K562 (cell line): ENCODE measurements around the gene NUP62. TPM values are rescaled to one million over a fixed set of nuclear protein-coding genes. Genes with fewer than 3 reads are reported as not detected.
A peak's percentile ranks its signal among the peaks of the same experiment; 100 is the strongest.

Experiments used
- BCOR ChIP-seq: fragments of 450-650 bp; IDR thresholded peaks from 2 replicates; pipeline ENCODE4 v1.6.1; 2016
- CBFA2T2 ChIP-seq: fragments of 450-650 bp; conservative IDR thresholded peaks from 2 replicates; pipeline ENCODE4 v1.6.1; 2017; ENCODE audit warnings: mild to moderate bottlenecking
- EWSR1 ChIP-seq: fragments of 450-650 bp; IDR thresholded peaks from 2 replicates; pipeline ENCODE4 v1.6.1; 2018; ENCODE audit warnings: borderline replicate concordance, mild to moderate bottlenecking, low read depth, moderate library complexity; ENCODE audit not compliant: partially characterized antibody
- FOXJ2 ChIP-seq: fragments of 200-800 bp; sonication (Bioruptor generic); IDR thresholded peaks from 2 replicates; pipeline ENCODE4 v1.6.1; 2016; ENCODE audit warnings: missing genetic modification characterization, missing compliant biosample characterization
- GATAD2A ChIP-seq: fragments of 450-650 bp; IDR thresholded peaks from 2 replicates; pipeline ENCODE4 v1.6.1; 2017
- HDAC6 ChIP-seq: IDR thresholded peaks from 2 replicates; pipeline ENCODE4 v1.6.1; 2012; ENCODE audit warnings: low read depth, mild to moderate bottlenecking, control low read depth, inconsistent platforms, low read length, moderate library complexity
- HMG20A ChIP-seq: fragments of 450-650 bp; formaldehyde crosslinking; conservative IDR thresholded peaks from 2 replicates; pipeline ENCODE4 v1.4.0; 2020; ENCODE audit warnings: mild to moderate bottlenecking, mixed read lengths
- MCM5 ChIP-seq: fragments of 450-650 bp; IDR thresholded peaks from 2 replicates; pipeline ENCODE4 v1.6.1; 2016; ENCODE audit warnings: low read depth
- MECOM ChIP-seq: fragments of 250-450 bp; sonication (Bioruptor Pico); IDR thresholded peaks from 2 replicates; pipeline ENCODE4 v1.8.0; 2022; ENCODE audit warnings: inconsistent platforms
- MTA2 ChIP-seq: fragments of 450-650 bp; IDR thresholded peaks from 2 replicates; pipeline ENCODE4 v1.6.1; 2016; ENCODE audit warnings: low read depth
- NEUROD1 ChIP-seq: fragments of 150-350 bp; IDR thresholded peaks from 2 replicates; pipeline ENCODE4 v1.6.1; 2014; ENCODE audit warnings: borderline replicate concordance, low read length, low read depth; ENCODE audit not compliant: partially characterized antibody
- NFIC ChIP-seq: fragments of 450-650 bp; IDR thresholded peaks from 2 replicates; pipeline ENCODE4 v1.6.1; 2017; ENCODE audit warnings: mild to moderate bottlenecking, inconsistent platforms
- OTX1 ChIP-seq: fragments of 450-650 bp; formaldehyde crosslinking; IDR thresholded peaks from 2 replicates; pipeline ENCODE4 v1.4.0; 2022; ENCODE audit warnings: mild to moderate bottlenecking
- PYGO2 ChIP-seq: fragments of 450-650 bp; IDR thresholded peaks from 2 replicates; pipeline ENCODE4 v1.6.1; 2016; ENCODE audit warnings: mild to moderate bottlenecking, missing genetic modification characterization, moderate library complexity, missing compliant biosample characterization
- RAD21 ChIP-seq, 2 experiments: fragments of 250-450 bp in 1 of 2; fragments of 450-650 bp in 1 of 2; sonication (Bioruptor Pico) in 1 of 2; formaldehyde crosslinking in 1 of 2; IDR thresholded peaks in 1 of 2; conservative IDR thresholded peaks in 1 of 2; 2 replicates each; pipeline versions ENCODE4 v1.4.0 to v1.8.0; 2020 to 2022; ENCODE audit warnings: mild to moderate bottlenecking in 2 of 2, moderate library complexity in 1 of 2
- RBM14 ChIP-seq: fragments of 200-400 bp; formaldehyde crosslinking; IDR thresholded peaks from 2 replicates; pipeline ENCODE4 v1.6.1; 2018; ENCODE audit warnings: low read depth, mild to moderate bottlenecking, low read length, moderate library complexity, borderline replicate concordance; ENCODE audit not compliant: insufficient read depth
- SNIP1 ChIP-seq: fragments of 450-650 bp; IDR thresholded peaks from 2 replicates; pipeline ENCODE4 v1.7.1; 2017; ENCODE audit warnings: low read depth, mild to moderate bottlenecking
- STAG1 ChIP-seq: sonication (generic); formaldehyde crosslinking; IDR thresholded peaks from 2 replicates; pipeline ENCODE4 v1.5.0; 2020; ENCODE audit warnings: missing genetic modification reagents, borderline replicate concordance
- STAT5A ChIP-seq: IDR thresholded peaks from 2 replicates; pipeline ENCODE4 v1.6.1; 2012; ENCODE audit warnings: low read length, inconsistent platforms, borderline replicate concordance
- XRCC3 ChIP-seq: fragments of 450-650 bp; IDR thresholded peaks from 2 replicates; pipeline ENCODE4 v1.6.1; 2017; ENCODE audit warnings: mild to moderate bottlenecking, moderate library complexity
- ZNF224 ChIP-seq: sonication (generic); formaldehyde crosslinking; IDR thresholded peaks from 2 replicates; pipeline ENCODE4 v1.8.0; 2022; ENCODE audit warnings: mild to moderate bottlenecking, missing genetic modification reagents
- ZNF282 ChIP-seq: sonication (generic); formaldehyde crosslinking; IDR thresholded peaks from 2 replicates; pipeline ENCODE4 v1.8.1; 2023; ENCODE audit warnings: missing genetic modification reagents
- polyA plus RNA-seq, 8 experiments: library from polyadenylated mRNA; depleted of rRNA in 4 of 8; stranded (reverse) in 5 of 8; unstranded in 3 of 8; fragments of >200 nt; fragmentation: Nextera tagmentation in 2 of 8; fragmentation: Illumina TruSeq in 1 of 8; extraction: Ambion mirVana in 2 of 8; extraction: Trizol in 1 of 8; gene quantifications; 2 replicates each; pipeline versions ENCODE4 v1.2.1 to v1.2.3, GENCODE V29; 2011 to 2014; ENCODE audit warnings: inconsistent platforms in 1 of 8, missing spikeins in 1 of 8
- total RNA-seq, 7 experiments: library from RNA; depleted of rRNA in 6 of 7; stranded (reverse); fragments of >200 nt in 6 of 7; fragmentation: Illumina TruSeq in 2 of 7; extraction: Trizol in 2 of 7; gene quantifications; 2 replicates each; pipeline versions ENCODE4 v1.2.1 to v1.2.3, GENCODE V29; 2011 to 2021; ENCODE audit warnings: low replicate concordance in 1 of 7
- TF ChIP-seq, protein P1 (sequence below), 2 experiments: fragments of 450-650 bp in 1 of 2; sonication (generic) in 1 of 2; formaldehyde crosslinking; conservative IDR thresholded peaks; 2 replicates each; pipeline versions ENCODE4 v1.4.0 to v1.8.1; 2020 to 2022; ENCODE audit warnings: mild to moderate bottlenecking in 1 of 2, missing genetic modification reagents in 1 of 2
- TF ChIP-seq, protein P2 (sequence below): fragments of 250-450 bp; sonication (Bioruptor Pico); IDR thresholded peaks from 2 replicates; pipeline ENCODE4 v1.5.0; 2022; ENCODE audit warnings: mild to moderate bottlenecking
- TF ChIP-seq, protein P3 (sequence below): fragments of 450-650 bp; IDR thresholded peaks from 2 replicates; pipeline ENCODE4 v1.7.0; 2016; ENCODE audit warnings: borderline replicate concordance

Gene NUP62
- total and polyA plus RNA-seq, 9 of the 15 experiments (the other 6 are each of a cell fraction or from before 2014, with no cell fraction given), result 16.9 to 109 (median 66.0) TPM

DNA sequence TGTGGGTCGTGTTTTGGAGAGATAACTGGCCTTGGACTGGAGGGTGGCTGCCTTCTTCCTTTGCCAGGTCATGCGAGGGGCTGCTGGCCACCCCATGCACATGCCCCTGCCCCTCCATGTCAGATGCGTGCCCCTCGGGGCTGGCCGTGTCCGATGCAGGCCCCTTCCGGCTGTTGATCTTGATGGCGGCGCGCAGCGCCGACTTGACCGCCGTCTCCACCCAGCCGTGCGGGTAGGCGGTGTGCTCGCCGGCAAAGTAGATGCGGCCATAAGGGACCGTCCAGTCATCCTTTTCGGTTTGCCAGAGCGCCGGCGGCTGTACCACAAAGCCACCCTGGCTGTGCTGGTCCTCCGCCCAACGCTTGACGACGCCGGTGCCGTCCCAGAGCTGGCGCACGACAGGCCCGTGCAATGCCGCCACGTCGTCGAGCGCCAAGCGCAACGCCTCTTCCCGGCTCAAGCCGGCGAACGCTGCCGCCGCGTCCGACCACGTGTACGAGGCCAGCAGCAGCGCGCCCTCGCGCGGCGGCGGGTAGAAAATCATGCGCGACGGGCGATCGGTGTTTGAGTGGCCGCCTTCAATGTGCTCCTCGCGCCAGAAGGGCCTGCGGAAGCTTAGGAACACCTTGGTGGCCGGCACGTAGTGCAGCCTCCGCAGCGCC, 39.5 kb downstream of the NUP62 start (continued):
- TF ChIP-seq RBM14 (0 out of 2 replicates have a peak, but pooled peaks have one; percentile 50), OTX1 (no peak), NEUROD1 (peak; percentile 84), MCM5 (no peak), RAD21 (CRISPR knock-in tag; conservative IDR thresholded peaks at IDR 0.05 in 1 of 2, IDR thresholded peaks at IDR 0.05 in 1 of 2) (peak; percentile 32 to 70; a peak in 3 of 4 replicates), STAG1 (peak; percentile 87), XRCC3 (no peak), ZNF224 (peak; percentile 97), NFIC (peak; percentile 70), MECOM (CRISPR knock-in tag) (no peak), SNIP1 (no peak), HMG20A (CRISPR knock-in tag) (no peak), MTA2 (no peak), BCOR (peak; percentile 84), HDAC6 (no peak), FOXJ2 (tag) (0 out of 2 replicates have a peak, but pooled peaks have one; percentile 44), GATAD2A (peak; percentile 71; the same call in 1 of the 2 replicates), STAT5A (no peak; the same call in 1 of the 2 replicates), CBFA2T2 (no peak), EWSR1 (no peak), ZNF282 (CRISPR knock-in tag) (peak; percentile 99), PYGO2 (tag) (no peak)
- TF ChIP-seq, protein P1, sequence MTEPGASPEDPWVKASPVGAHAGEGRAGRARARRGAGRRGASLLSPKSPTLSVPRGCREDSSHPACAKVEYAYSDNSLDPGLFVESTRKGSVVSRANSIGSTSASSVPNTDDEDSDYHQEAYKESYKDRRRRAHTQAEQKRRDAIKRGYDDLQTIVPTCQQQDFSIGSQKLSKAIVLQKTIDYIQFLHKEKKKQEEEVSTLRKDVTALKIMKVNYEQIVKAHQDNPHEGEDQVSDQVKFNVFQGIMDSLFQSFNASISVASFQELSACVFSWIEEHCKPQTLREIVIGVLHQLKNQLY (CRISPR knock-in tag; conservative IDR thresholded peaks at IDR 0.05), result peak in 1 of 2 experiments; percentile 99; a peak in 2 of 4 replicates
- TF ChIP-seq, protein P2, sequence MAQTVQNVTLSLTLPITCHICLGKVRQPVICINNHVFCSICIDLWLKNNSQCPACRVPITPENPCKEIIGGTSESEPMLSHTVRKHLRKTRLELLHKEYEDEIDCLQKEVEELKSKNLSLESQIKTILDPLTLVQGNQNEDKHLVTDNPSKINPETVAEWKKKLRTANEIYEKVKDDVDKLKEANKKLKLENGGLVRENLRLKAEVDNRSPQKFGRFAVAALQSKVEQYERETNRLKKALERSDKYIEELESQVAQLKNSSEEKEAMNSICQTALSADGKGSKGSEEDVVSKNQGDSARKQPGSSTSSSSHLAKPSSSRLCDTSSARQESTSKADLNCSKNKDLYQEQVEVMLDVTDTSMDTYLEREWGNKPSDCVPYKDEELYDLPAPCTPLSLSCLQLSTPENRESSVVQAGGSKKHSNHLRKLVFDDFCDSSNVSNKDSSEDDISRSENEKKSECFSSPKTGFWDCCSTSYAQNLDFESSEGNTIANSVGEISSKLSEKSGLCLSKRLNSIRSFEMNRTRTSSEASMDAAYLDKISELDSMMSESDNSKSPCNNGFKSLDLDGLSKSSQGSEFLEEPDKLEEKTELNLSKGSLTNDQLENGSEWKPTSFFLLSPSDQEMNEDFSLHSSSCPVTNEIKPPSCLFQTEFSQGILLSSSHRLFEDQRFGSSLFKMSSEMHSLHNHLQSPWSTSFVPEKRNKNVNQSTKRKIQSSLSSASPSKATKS (CRISPR knock-in tag), result no peak
- TF ChIP-seq, protein P3, sequence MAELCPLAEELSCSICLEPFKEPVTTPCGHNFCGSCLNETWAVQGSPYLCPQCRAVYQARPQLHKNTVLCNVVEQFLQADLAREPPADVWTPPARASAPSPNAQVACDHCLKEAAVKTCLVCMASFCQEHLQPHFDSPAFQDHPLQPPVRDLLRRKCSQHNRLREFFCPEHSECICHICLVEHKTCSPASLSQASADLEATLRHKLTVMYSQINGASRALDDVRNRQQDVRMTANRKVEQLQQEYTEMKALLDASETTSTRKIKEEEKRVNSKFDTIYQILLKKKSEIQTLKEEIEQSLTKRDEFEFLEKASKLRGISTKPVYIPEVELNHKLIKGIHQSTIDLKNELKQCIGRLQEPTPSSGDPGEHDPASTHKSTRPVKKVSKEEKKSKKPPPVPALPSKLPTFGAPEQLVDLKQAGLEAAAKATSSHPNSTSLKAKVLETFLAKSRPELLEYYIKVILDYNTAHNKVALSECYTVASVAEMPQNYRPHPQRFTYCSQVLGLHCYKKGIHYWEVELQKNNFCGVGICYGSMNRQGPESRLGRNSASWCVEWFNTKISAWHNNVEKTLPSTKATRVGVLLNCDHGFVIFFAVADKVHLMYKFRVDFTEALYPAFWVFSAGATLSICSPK, result no peak
